ES-I3 (cell line): Measurements from ENCODE around the gene TIGIT.

Experiments
- H3K36me3 ChIP-seq: 2 replicates; pipeline ENCODE4 v1.6.1; 2013; ENCODE audit warnings: mild to moderate bottlenecking, low read length, control low read depth, moderate library complexity; ENCODE audit not compliant: insufficient read depth
- H3K4me1 ChIP-seq: 2 replicates; pipeline ENCODE4 v1.6.1; 2013; ENCODE audit warnings: mild to moderate bottlenecking, control low read depth, low read length; ENCODE audit not compliant: insufficient read depth
- H3K9ac ChIP-seq: 2 replicates; pipeline ENCODE4 v1.6.1; 2013; ENCODE audit warnings: low read depth, mild to moderate bottlenecking, low read length, moderate library complexity
- H3K9me3 ChIP-seq: 2 replicates; pipeline ENCODE4 v1.6.1; 2013; ENCODE audit warnings: mild to moderate bottlenecking, low read length, moderate library complexity; ENCODE audit not compliant: control insufficient read depth, insufficient read depth

TIGIT gene

GRCh38 chr3:114295946-114296345, 2.1 kb downstream of the TIGIT start:
- no peak overlapping the region for H3K9ac ChIP-seq
- H3K4me1 ChIP-seq, result peaks cover 4% of the 10 kb centered on the region; the same call in 1 of the 2 replicates
- H3K36me3 ChIP-seq, result no peaks in the 10 kb centered on the region
- no peaks in the 10 kb centered on the region for H3K9me3 ChIP-seq

GRCh38 chr3:114299421-114299820, 5.6 kb downstream of the TIGIT start:
- Histone ChIP-seq H3K9me3 (no peaks in the 10 kb centered on the region), H3K36me3 (no peaks in the 10 kb centered on the region), H3K9ac (no peak overlapping the region), H3K4me1 (no peaks in the 10 kb centered on the region)

GRCh38 chr3:114299941-114300624, 6.3 kb downstream of the TIGIT start:
- no peak overlapping the region for H3K9ac ChIP-seq
- no peaks in the 10 kb centered on the region for H3K4me1 ChIP-seq
- H3K9me3 ChIP-seq, result no peaks in the 10 kb centered on the region
- no peaks in the 10 kb centered on the region for H3K36me3 ChIP-seq

- Histone ChIP-seq H3K9me3 (no peaks in the 10 kb centered on the region), H3K4me1 (no peaks in the 10 kb centered on the region), H3K9ac (no peak overlapping the region), H3K36me3 (no peaks in the 10 kb centered on the region)
Measured at GRCh38 chr3:114307222-114307830, 13.5 kb downstream of the TIGIT start.

- no peaks in the 10 kb centered on the region for H3K4me1 ChIP-seq
- no peak overlapping the region for H3K9ac ChIP-seq
- H3K36me3 ChIP-seq, result no peaks in the 10 kb centered on the region
- H3K9me3 ChIP-seq, result no peaks in the 10 kb centered on the region
Measured at GRCh38 chr3:114307832-114308231, 14.0 kb downstream of the TIGIT start.

- Histone ChIP-seq H3K9ac (no peak overlapping the region), H3K4me1 (no peaks in the 10 kb centered on the region), H3K9me3 (no peaks in the 10 kb centered on the region), H3K36me3 (no peaks in the 10 kb centered on the region)
Measured at GRCh38 chr3:114308377-114308776, 14.5 kb downstream of the TIGIT start.

- no peak overlapping the region for H3K9ac ChIP-seq
Measured at GRCh38 chr3:114308830-114309229, 15.0 kb downstream of the TIGIT start.

GRCh38 chr3:114310695-114311094, 16.9 kb downstream of the TIGIT start:
- H3K9me3 ChIP-seq, result no peaks in the 10 kb centered on the region
- no peak overlapping the region for H3K9ac ChIP-seq
- no peaks in the 10 kb centered on the region for H3K36me3 ChIP-seq
- no peaks in the 10 kb centered on the region for H3K4me1 ChIP-seq

More at GRCh38 chr3:114308830-114309229, 15.0 kb downstream of the TIGIT start:
- H3K4me1 ChIP-seq, result no peaks in the 10 kb centered on the region
- H3K36me3 ChIP-seq, result no peaks in the 10 kb centered on the region
- no peaks in the 10 kb centered on the region for H3K9me3 ChIP-seq

GRCh38 chr3:114313426-114313825, 19.6 kb downstream of the TIGIT start:
- peaks cover 10% of the 10 kb centered on the region for H3K4me1 ChIP-seq
- H3K9ac ChIP-seq, result no peak overlapping the region
- H3K36me3 ChIP-seq, result no peaks in the 10 kb centered on the region
- no peaks in the 10 kb centered on the region for H3K9me3 ChIP-seq

- no peaks in the 10 kb centered on the region for H3K36me3 ChIP-seq
- H3K9ac ChIP-seq, result no peak overlapping the region
- no peaks in the 10 kb centered on the region for H3K9me3 ChIP-seq
- peaks cover 17% of the 10 kb centered on the region for H3K4me1 ChIP-seq
Measured at GRCh38 chr3:114314282-114314681, 20.5 kb downstream of the TIGIT start.

- H3K36me3 ChIP-seq, result no peaks in the 10 kb centered on the region
- H3K9ac ChIP-seq, result peak overlapping the region; percentile 7; the same call in 1 of the 2 replicates
- no peaks in the 10 kb centered on the region for H3K9me3 ChIP-seq
- peaks cover 24% of the 10 kb centered on the region for H3K4me1 ChIP-seq
Measured at GRCh38 chr3:114318295-114318694, 24.5 kb downstream of the TIGIT start.

- H3K4me1 ChIP-seq, result peaks cover 33% of the 10 kb centered on the region
- H3K36me3 ChIP-seq, result no peaks in the 10 kb centered on the region
- no peaks in the 10 kb centered on the region for H3K9me3 ChIP-seq
- H3K9ac ChIP-seq, result no peak overlapping the region
Measured at GRCh38 chr3:114319453-114319852, 25.6 kb downstream of the TIGIT start.

- H3K9ac ChIP-seq, result no peak overlapping the region
- peaks cover 33% of the 10 kb centered on the region for H3K4me1 ChIP-seq
- no peaks in the 10 kb centered on the region for H3K36me3 ChIP-seq
- no peaks in the 10 kb centered on the region for H3K9me3 ChIP-seq
Measured at GRCh38 chr3:114320246-114320645, 26.4 kb downstream of the TIGIT start.

- no peaks in the 10 kb centered on the region for H3K9me3 ChIP-seq
- H3K36me3 ChIP-seq, result no peaks in the 10 kb centered on the region
- no peak overlapping the region for H3K9ac ChIP-seq
- peaks cover 20% of the 10 kb centered on the region for H3K4me1 ChIP-seq
Measured at GRCh38 chr3:114323546-114324254, 29.9 kb downstream of the TIGIT start.

GRCh38 chr3:114327665-114328064, 33.8 kb downstream of the TIGIT start:
- Histone ChIP-seq H3K9ac (no peak overlapping the region), H3K36me3 (no peaks in the 10 kb centered on the region), H3K9me3 (peaks cover 4% of the 10 kb centered on the region; the same call in 1 of the 2 replicates), H3K4me1 (peaks cover 9% of the 10 kb centered on the region)
